ENCODE data around the gene MNX1. TPM values are rescaled to one million over a fixed set of nuclear protein-coding genes. Genes with fewer than 3 reads are reported as not detected.
A peak's percentile ranks its signal among the peaks of the same experiment; 100 is the strongest.

The MNX1 gene
- total RNA-seq, 2 experiments from 2014 or later: not detected

- Mint-ChIP-seq H3K4me3 (no peak overlapping the region), H3K4me1 (peaks cover 15% of the 10 kb centered on the region), H3K27ac (no peak overlapping the region), H3K36me3 (no peaks in the 10 kb centered on the region), H3K9me3 (no peaks in the 10 kb centered on the region), H3K27me3 (peaks cover 76% of the 10 kb centered on the region)
- DNase-seq (no peak), ATAC-seq (ENCODE audit: low read depth) (no peak)
- POLR2A ChIA-PET: interaction anchor here (1.2 kb wide), 1 partner anchor 12 kb away, joined by 4 read pairs; no protein-coding TSS in a partner anchor
These were observed 3.5 kb downstream of the MNX1 start for GRCh38 chr7:157006829-157007469.

DNA sequence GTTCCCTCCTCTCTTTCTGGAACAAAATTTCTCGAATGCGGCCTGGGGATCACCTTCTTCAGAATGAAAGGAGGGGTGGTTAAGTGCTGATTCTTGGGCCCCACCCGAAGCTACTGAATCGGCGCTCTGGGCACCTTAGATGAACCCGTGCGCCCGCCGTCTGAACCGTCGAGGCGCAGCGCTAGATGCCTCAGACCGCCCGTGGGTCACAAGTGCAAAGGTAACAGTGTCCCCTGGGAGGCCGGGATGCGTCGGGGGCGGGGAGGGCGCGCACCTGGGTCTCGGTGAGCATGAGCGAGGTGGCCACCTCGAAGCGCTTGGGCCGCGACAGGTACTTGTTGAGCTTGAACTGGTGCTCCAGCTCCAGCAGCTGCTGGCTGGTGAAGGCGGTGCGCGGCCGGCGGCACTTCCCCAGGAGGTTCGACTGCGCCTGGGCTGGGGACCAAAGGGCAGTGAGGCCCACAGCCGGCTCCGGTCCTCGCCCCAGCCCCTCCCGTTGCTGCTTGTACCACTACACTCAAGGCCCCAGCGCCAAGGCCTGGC is 4.2 kb downstream of the MNX1 start:
- DNase-seq (no peak), ATAC-seq (ENCODE audit: low read depth) (no peak)
- Mint-ChIP-seq H3K9me3 (no peaks in the 10 kb centered on the region), H3K27me3 (peaks cover 76% of the 10 kb centered on the region), H3K36me3 (no peaks in the 10 kb centered on the region), H3K27ac (no peak overlapping the region), H3K4me1 (peaks cover 12% of the 10 kb centered on the region), H3K4me3 (no peak overlapping the region)
- POLR2A ChIA-PET: interaction anchor here (1.2 kb wide), 1 partner anchor 12 kb away, joined by 4 read pairs; no protein-coding TSS in a partner anchor

- ATAC-seq (ENCODE audit: low read depth) (no peak), DNase-seq (no peak)
- peak overlapping the region; percentile 25 for H3K4me3 Mint-ChIP-seq
- H3K27ac Mint-ChIP-seq: no peak overlapping the region
- H3K4me1 Mint-ChIP-seq: peaks cover 18% of the 10 kb centered on the region
- no peaks in the 10 kb centered on the region for H3K36me3 Mint-ChIP-seq
- H3K27me3 Mint-ChIP-seq: peaks cover 80% of the 10 kb centered on the region
- no peaks in the 10 kb centered on the region for H3K9me3 Mint-ChIP-seq
- POLR2A ChIA-PET: interaction anchor here (1.2 kb wide), 1 partner anchor 13 kb away, joined by 4 read pairs; no protein-coding TSS in a partner anchor
These were observed 4.8 kb downstream of the MNX1 start for GRCh38 chr7:157005456-157006204.

DNA sequence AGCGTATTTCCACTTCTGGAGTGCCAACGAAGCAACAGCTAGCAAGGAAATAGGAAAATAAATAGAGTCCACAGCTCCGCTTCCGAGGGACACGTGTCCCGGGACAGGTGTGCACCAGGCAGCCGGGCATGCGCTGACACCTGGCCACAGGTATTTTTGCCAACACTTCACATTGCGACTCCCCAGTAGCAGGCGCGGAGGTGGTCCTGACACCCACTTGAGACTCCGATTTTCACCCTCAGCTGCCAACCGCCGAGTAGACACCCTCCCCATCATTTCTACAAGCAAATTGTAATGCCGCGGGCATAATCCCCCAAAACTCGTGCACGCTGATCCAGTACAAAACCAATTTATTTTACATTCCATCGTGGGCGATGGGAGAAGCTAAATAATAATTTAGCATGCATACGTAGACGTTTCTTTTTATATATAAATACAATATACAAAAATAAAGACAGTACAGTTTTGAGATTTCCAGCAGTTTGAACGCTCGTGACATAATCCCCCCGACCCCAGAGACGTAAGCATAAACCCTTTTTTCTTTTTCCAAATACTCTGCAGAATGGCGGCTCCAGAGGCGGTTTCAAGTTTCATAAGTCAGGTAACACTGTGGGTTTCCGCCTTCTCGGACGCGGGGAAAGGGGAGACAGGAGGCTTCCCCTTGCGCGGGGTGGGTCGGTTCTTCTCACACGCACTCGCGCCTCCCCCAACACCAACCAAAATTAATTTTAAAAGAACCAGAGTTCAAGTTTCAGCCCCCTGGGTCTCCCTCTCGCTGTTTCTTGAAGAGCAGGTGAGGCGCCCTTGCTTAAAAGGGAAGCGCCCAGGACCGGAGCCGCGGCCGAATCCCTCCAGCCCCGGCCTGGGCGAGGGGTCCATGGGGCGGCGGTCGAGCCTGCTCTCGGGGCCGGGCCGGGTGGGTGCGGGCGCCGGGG is 5.7 kb downstream of the MNX1 start:
- DNase-seq (no peak), ATAC-seq (ENCODE audit: low read depth) (no peak)
- POLR2A ChIA-PET: no interaction called here
- Mint-ChIP-seq H3K4me3 (peak overlapping the region; percentile 28), H3K4me1 (peaks cover 20% of the 10 kb centered on the region), H3K9me3 (no peaks in the 10 kb centered on the region), H3K27ac (peak overlapping the region; percentile 28), H3K36me3 (no peaks in the 10 kb centered on the region), H3K27me3 (peaks cover 84% of the 10 kb centered on the region)

DNA sequence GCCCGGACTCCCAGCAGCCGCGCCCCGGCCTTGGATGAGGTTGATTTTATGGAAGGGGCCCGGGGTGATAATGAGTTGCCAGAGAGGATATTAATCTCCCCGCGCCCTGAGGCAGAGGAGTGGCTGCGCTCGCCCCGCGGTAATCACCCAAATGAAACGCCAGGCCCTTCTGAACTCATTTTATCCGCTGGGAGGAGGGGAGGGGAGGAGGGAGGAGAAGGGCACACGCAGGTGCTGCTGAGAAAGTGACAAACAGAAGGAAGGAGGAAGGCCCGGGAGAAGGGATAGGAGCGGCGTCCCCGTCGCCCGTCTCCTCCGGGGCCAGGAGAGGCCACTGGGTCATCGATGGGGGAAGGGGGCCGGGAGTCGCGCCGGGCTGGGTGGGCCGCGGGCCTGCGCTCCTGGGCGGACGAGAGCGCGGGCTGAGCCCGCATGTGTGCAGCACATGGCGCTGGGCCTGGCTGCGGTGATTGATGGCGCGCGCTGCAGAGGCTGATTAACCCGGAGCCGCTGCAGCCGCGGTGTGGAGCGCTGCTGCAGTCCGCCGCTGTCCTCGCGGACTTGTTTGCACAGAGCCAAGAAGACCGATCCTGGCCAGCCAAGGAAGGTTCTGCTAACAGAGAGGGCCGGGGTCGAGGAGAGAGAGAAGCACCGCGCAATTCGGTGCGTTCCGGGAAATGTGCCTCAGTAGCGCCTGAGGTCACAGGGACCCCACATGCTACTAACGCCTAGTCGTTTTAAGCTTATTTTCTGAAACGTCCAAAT is 6.5 kb downstream of the MNX1 start:
- no peak for ATAC-seq (ENCODE audit: low read depth)
- H3K27ac Mint-ChIP-seq: no peak overlapping the region
- DNase-seq: no peak
- no peak overlapping the region for H3K4me3 Mint-ChIP-seq
- peaks cover 23% of the 10 kb centered on the region for H3K4me1 Mint-ChIP-seq
- peaks cover 83% of the 10 kb centered on the region for H3K27me3 Mint-ChIP-seq
- no peaks in the 10 kb centered on the region for H3K36me3 Mint-ChIP-seq
- POLR2A ChIA-PET: no interaction called here
- H3K9me3 Mint-ChIP-seq: no peaks in the 10 kb centered on the region

GRCh38 chr7:157003445-157003755 is 7.1 kb downstream of the MNX1 start:
- Mint-ChIP-seq H3K9me3 (no peaks in the 10 kb centered on the region), H3K36me3 (no peaks in the 10 kb centered on the region), H3K4me1 (peaks cover 23% of the 10 kb centered on the region), H3K27ac (no peak overlapping the region), H3K4me3 (no peak overlapping the region), H3K27me3 (peaks cover 83% of the 10 kb centered on the region)
- POLR2A ChIA-PET: no interaction called here
- ATAC-seq (ENCODE audit: low read depth) (no peak), DNase-seq (no peak)

DNA sequence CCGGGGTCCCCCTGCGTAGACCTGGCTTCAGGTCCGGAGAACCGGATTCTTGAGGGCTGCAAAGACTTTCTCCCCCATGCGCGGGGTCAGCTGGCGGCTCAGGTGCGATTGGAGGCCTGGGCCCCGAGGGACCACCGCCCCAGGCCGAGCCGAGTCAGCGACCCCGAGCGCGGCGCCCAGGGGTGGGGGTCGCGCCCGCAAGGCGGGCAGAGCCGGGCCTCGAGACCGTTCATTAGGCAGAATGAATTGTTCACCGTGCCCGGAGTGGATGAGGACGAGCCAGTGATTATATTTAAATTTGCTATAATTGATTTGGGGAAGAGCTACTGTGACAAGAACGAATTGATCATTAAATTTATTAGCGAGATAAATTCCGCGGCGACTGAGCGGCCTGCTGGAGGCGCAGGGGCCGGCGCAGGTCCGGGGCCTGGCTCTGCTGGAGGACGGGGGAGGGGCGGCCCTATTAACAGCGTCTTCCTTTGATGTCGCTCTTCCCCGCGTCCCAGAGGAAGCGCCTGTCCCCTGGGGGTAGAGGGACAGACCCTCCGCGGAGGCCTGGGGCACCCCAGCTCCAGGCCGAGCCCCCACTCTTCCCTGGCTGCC is 7.5 kb downstream of the MNX1 start:
- Mint-ChIP-seq H3K27ac (no peak overlapping the region), H3K36me3 (no peaks in the 10 kb centered on the region), H3K4me3 (no peak overlapping the region), H3K27me3 (peaks cover 83% of the 10 kb centered on the region), H3K4me1 (peaks cover 23% of the 10 kb centered on the region), H3K9me3 (no peaks in the 10 kb centered on the region)
- DNase-seq (no peak), ATAC-seq (ENCODE audit: low read depth) (no peak)
- POLR2A ChIA-PET: no interaction called here

DNA sequence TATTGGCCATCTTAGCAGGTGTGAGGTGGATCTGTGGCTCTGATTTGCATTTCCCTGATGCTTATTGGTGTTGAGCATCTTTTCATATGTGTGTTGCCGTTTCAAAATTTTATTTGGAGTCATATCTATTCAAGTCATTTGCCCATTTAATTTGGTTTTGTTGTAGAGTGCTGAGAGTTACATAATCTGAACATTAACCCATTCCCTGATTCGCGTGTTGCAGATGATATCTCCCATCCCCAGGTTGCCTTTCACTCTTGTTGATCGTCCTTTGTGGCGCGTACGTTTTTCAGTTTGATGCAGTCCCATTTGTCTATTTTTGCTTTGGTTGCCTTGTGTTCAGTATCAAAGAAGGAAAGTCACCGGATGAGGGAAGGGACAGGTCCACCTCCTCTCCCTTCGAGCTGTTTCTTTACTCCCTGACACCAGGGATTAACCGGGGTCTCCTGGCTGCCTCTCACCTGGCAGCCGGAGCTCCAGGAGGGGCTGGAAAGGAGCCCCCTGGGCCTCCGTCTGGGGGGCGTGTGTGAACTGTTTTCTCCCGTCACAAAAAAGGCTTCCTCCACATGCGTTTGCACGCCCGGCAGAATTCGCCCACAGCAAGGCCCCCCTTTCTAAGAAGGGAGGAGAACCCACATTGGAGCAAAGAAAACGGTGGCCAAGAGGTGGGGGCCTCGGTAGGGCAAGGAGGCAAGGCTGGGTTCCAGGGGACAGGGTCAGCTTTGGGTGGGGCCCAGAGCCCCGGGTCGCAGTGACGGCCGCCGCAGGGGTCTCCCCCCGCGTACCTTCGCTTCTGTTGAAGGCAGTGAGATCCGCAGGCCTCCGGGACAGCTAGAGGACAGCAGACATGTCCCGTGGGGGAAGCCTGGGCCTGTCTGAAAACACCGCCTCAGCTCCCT is 8.3 kb downstream of the MNX1 start:
- H3K9me3 Mint-ChIP-seq: no peaks in the 10 kb centered on the region
- ATAC-seq (ENCODE audit: low read depth) (no peak), DNase-seq (no peak)
- H3K27me3 Mint-ChIP-seq: peaks cover 83% of the 10 kb centered on the region
- H3K4me3 Mint-ChIP-seq: no peak overlapping the region
- POLR2A ChIA-PET: no interaction called here
- H3K27ac Mint-ChIP-seq: no peak overlapping the region
- H3K4me1 Mint-ChIP-seq: peaks cover 23% of the 10 kb centered on the region
- no peaks in the 10 kb centered on the region for H3K36me3 Mint-ChIP-seq

GRCh38 chr7:157000741-157001653 is 9.5 kb downstream of the MNX1 start:
- Mint-ChIP-seq H3K9me3 (no peaks in the 10 kb centered on the region), H3K27me3 (peaks cover 81% of the 10 kb centered on the region), H3K4me3 (peak overlapping the region; percentile 45), H3K27ac (no peak overlapping the region), H3K36me3 (no peaks in the 10 kb centered on the region), H3K4me1 (peaks cover 21% of the 10 kb centered on the region)
- POLR2A ChIA-PET: no interaction called here
- DNase-seq: no peak
- no peak for ATAC-seq (ENCODE audit: low read depth)

DNA sequence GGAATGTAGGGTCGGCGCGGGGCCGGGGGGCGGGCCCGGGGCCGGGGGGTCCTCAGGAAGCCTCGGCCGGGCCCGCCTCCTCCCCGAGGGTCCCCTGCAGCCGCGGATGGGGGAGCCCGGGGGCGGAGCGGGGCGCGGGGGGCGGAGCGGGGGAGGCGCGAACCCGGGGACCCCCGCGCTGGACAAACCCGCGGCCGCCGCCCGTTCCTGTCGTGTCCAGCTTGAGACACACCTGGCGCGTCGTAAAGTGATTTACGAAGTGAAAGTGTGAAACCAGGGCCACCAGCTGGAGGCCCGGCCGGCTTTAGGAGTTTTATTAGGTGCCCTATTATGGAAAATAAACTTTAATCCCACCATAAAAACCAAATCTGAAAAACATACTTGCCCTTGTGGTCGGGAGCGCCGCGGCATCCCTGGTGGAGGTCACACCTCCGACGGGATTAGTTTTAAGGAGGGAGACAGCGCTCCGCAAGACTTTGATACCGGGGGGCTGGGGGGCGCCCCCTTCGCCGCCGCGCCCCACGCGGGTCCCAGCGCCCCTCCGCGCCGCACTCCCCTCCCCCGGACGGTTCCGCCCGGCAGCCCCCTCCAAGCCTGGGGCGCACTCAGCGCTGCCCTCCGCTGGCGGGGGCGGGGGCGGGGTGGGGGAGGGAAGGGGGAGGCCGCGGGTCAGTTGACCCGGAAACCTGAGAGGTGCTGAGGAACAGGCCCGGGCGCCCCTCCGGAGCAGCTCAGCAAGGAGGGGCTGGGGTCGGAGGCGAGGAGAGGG is 10.3 kb downstream of the MNX1 start:
- ATAC-seq (ENCODE audit: low read depth): no peak
- H3K27me3 Mint-ChIP-seq: peaks cover 86% of the 10 kb centered on the region
- no peak for DNase-seq
- no peaks in the 10 kb centered on the region for H3K9me3 Mint-ChIP-seq
- peak overlapping the region; percentile 60 for H3K4me3 Mint-ChIP-seq
- no peaks in the 10 kb centered on the region for H3K36me3 Mint-ChIP-seq
- POLR2A ChIA-PET: no interaction called here
- H3K4me1 Mint-ChIP-seq: peaks cover 21% of the 10 kb centered on the region
- H3K27ac Mint-ChIP-seq: no peak overlapping the region
